Subcutaneous abdominal adipose tissue (tissue), 5 donors: Measurements from ENCODE around the gene KIF23.

ENCODE experiments used
- H3K27ac ChIP-seq: one replicate; pipeline ENCODE4 v1.7.0; 2013; ENCODE audit warnings: low read depth, mild to moderate bottlenecking, inconsistent platforms, low read length, moderate library complexity
- H3K27me3 ChIP-seq, 5 donors: one replicate each; pipeline ENCODE4 v1.7.0; 2013; ENCODE audit warnings: low read length in 5 of 5, inconsistent platforms in 1 of 5; ENCODE audit not compliant: control insufficient read depth in 5 of 5, insufficient read depth in 4 of 5
- H3K36me3 ChIP-seq, 5 donors: one replicate each; pipeline ENCODE4 v1.7.0; 2013; ENCODE audit warnings: low read length in 5 of 5; ENCODE audit not compliant: control insufficient read depth in 5 of 5, insufficient read depth in 5 of 5
- H3K4me1 ChIP-seq, 5 donors: one replicate each; pipeline ENCODE4 v1.7.0; 2013; ENCODE audit warnings: low read length in 5 of 5, mild to moderate bottlenecking in 3 of 5, moderate library complexity in 1 of 5; ENCODE audit not compliant: control insufficient read depth in 5 of 5, insufficient read depth in 5 of 5
- H3K4me3 ChIP-seq, 5 donors: one replicate each; pipeline ENCODE4 v1.7.0; 2013; ENCODE audit warnings: low read length in 5 of 5, low read depth in 1 of 5
- H3K9ac ChIP-seq, 5 donors: one replicate each; pipeline ENCODE4 v1.7.0; 2013; ENCODE audit warnings: low read length in 5 of 5, mild to moderate bottlenecking in 4 of 5, moderate library complexity in 3 of 5
- H3K9me3 ChIP-seq, 5 donors: one replicate each; pipeline ENCODE4 v1.7.0; 2013; ENCODE audit warnings: low read length in 5 of 5; ENCODE audit not compliant: control insufficient read depth in 5 of 5
- donor health status: healthy.
- donor health status: healthy.
- donor health status: healthy.
- donor health status: healthy.
- donor health status: healthy.

Gene KIF23

GRCh38 chr15:69393831-69394491 lies 20.2 kb upstream of the KIF23 start:
- Histone ChIP-seq H3K9me3 (no peaks in the 10 kb centered on the region), H3K4me3 (no peak overlapping the region), H3K27ac (no peak overlapping the region), H3K36me3 (no peaks in the 10 kb centered on the region), H3K9ac (no peak overlapping the region), H3K4me1 (peaks cover 0 to 7% (median 7%) of the 10 kb centered on the region in 5 donors), H3K27me3 (peaks cover 0 to 17% (median 2%) of the 10 kb centered on the region in 5 donors)

- no peaks in the 10 kb centered on the region for H3K9me3 ChIP-seq
- H3K27me3 ChIP-seq = peaks cover 0 to 17% (median 2%) of the 10 kb centered on the region in 5 donors
- no peak overlapping the region for H3K4me3 ChIP-seq
- H3K27ac ChIP-seq = no peak overlapping the region
- H3K36me3 ChIP-seq = no peaks in the 10 kb centered on the region
- H3K9ac ChIP-seq = no peak overlapping the region
- H3K4me1 ChIP-seq = peaks cover 0 to 7% (median 7%) of the 10 kb centered on the region in 5 donors
Observed at GRCh38 chr15:69394556-69395282, 19.4 kb upstream of the KIF23 start.

- peaks cover 0 to 17% (median 2%) of the 10 kb centered on the region in 5 donors for H3K27me3 ChIP-seq
- H3K9ac ChIP-seq = no peak overlapping the region
- no peak overlapping the region for H3K4me3 ChIP-seq
- H3K27ac ChIP-seq = no peak overlapping the region
- peaks cover 0 to 7% (median 7%) of the 10 kb centered on the region in 5 donors for H3K4me1 ChIP-seq
- no peaks in the 10 kb centered on the region for H3K9me3 ChIP-seq
- H3K36me3 ChIP-seq = no peaks in the 10 kb centered on the region
Observed at GRCh38 chr15:69395460-69395859, 18.7 kb upstream of the KIF23 start.

GRCh38 chr15:69395991-69396390 lies 18.2 kb upstream of the KIF23 start:
- Histone ChIP-seq H3K9ac (no peak overlapping the region), H3K4me3 (no peak overlapping the region), H3K27ac (no peak overlapping the region), H3K4me1 (peaks cover 0 to 7% (median 7%) of the 10 kb centered on the region in 5 donors), H3K36me3 (no peaks in the 10 kb centered on the region), H3K9me3 (no peaks in the 10 kb centered on the region), H3K27me3 (peaks cover 0 to 17% (median 2%) of the 10 kb centered on the region in 5 donors)

- no peak overlapping the region for H3K4me3 ChIP-seq
- no peaks in the 10 kb centered on the region for H3K36me3 ChIP-seq
- peaks cover 0 to 7% (median 7%) of the 10 kb centered on the region in 5 donors for H3K4me1 ChIP-seq
- peaks cover 0 to 8% (median 4%) of the 10 kb centered on the region in 5 donors for H3K27me3 ChIP-seq
- no peak overlapping the region for H3K27ac ChIP-seq
- no peaks in the 10 kb centered on the region for H3K9me3 ChIP-seq
- no peak overlapping the region for H3K9ac ChIP-seq
Observed at GRCh38 chr15:69398491-69398891, 15.7 kb upstream of the KIF23 start.

- Histone ChIP-seq H3K36me3 (no peaks in the 10 kb centered on the region), H3K9ac (no peak overlapping the region), H3K4me3 (no peak overlapping the region), H3K27me3 (peaks cover 0 to 3% (median 0%) of the 10 kb centered on the region in 5 donors), H3K4me1 (no peaks in the 10 kb centered on the region), H3K9me3 (no peaks in the 10 kb centered on the region), H3K27ac (no peak overlapping the region)
Observed at GRCh38 chr15:69400850-69401249, 13.3 kb upstream of the KIF23 start.

- Histone ChIP-seq H3K9me3 (no peaks in the 10 kb centered on the region), H3K27ac (no peak overlapping the region), H3K27me3 (peaks cover 0 to 3% (median 0%) of the 10 kb centered on the region in 5 donors), H3K9ac (no peak overlapping the region), H3K4me3 (no peak overlapping the region), H3K4me1 (no peaks in the 10 kb centered on the region), H3K36me3 (no peaks in the 10 kb centered on the region)
Observed at GRCh38 chr15:69402816-69403215, 11.3 kb upstream of the KIF23 start.

GRCh38 chr15:69403594-69403993 lies 10.6 kb upstream of the KIF23 start:
- H3K27ac ChIP-seq = no peak overlapping the region
- H3K9ac ChIP-seq = no peak overlapping the region
- H3K4me3 ChIP-seq = no peak overlapping the region
- no peaks in the 10 kb centered on the region for H3K4me1 ChIP-seq
- H3K36me3 ChIP-seq = no peaks in the 10 kb centered on the region
- peaks cover 0 to 3% (median 0%) of the 10 kb centered on the region in 5 donors for H3K27me3 ChIP-seq
- H3K9me3 ChIP-seq = no peaks in the 10 kb centered on the region

- Histone ChIP-seq H3K4me1 (no peaks in the 10 kb centered on the region), H3K9me3 (no peaks in the 10 kb centered on the region), H3K27me3 (peaks cover 0 to 3% (median 0%) of the 10 kb centered on the region in 5 donors), H3K4me3 (no peak overlapping the region), H3K36me3 (no peaks in the 10 kb centered on the region), H3K9ac (no peak overlapping the region), H3K27ac (no peak overlapping the region)
Observed at GRCh38 chr15:69405110-69405509, 9.0 kb upstream of the KIF23 start.

- Histone ChIP-seq H3K9me3 (no peaks in the 10 kb centered on the region), H3K27ac (no peak overlapping the region), H3K4me1 (no peaks in the 10 kb centered on the region), H3K9ac (no peak overlapping the region), H3K36me3 (no peaks in the 10 kb centered on the region), H3K4me3 (no peak overlapping the region), H3K27me3 (peaks cover 0 to 3% (median 0%) of the 10 kb centered on the region in 5 donors)
Observed at GRCh38 chr15:69407719-69408400, 6.3 kb upstream of the KIF23 start.
